Fibroblast of lung (primary cell): ENCODE results near the gene OTOG. TPM values are rescaled to one million over a fixed set of nuclear protein-coding genes. Genes with fewer than 3 reads are reported as not detected.

Experiments used
- DNase-seq, 2 donors: peaks; one replicate each; pipeline versions ENCODE4 v3.0.0 to v3.0.0-alpha.2; 2010; ENCODE audit warnings: low read depth in 2 of 2
- H2AFZ ChIP-seq: 2 replicates; pipeline ENCODE4 v1.5.1; 2012; ENCODE audit warnings: low read length, control low read depth, inconsistent platforms
- H3K27ac ChIP-seq: 2 replicates; pipeline ENCODE4 v1.5.1; 2011; ENCODE audit warnings: low read length, control low read depth; ENCODE audit not compliant: insufficient read depth
- H3K27me3 ChIP-seq: 2 replicates; pipeline ENCODE4 v1.5.1; 2011; ENCODE audit warnings: mild to moderate bottlenecking, low read length; ENCODE audit not compliant: control insufficient read depth, insufficient read depth
- H3K36me3 ChIP-seq: 2 replicates; pipeline ENCODE4 v1.5.1; 2011; ENCODE audit warnings: low read length; ENCODE audit not compliant: control insufficient read depth, insufficient read depth
- H3K4me1 ChIP-seq: 2 replicates; pipeline ENCODE4 v1.5.1; 2011; ENCODE audit warnings: low read length; ENCODE audit not compliant: control insufficient read depth, insufficient read depth; ENCODE audit errors: extremely low read depth
- H3K4me2 ChIP-seq: 2 replicates; pipeline ENCODE4 v1.5.1; 2011; ENCODE audit warnings: low read length, control low read depth; ENCODE audit not compliant: insufficient read depth; ENCODE audit errors: extremely low read depth
- H3K4me3 ChIP-seq, 4 experiments: fragments of 200-600 bp in 1 of 4; sonication (generic) in 1 of 4; replicated peaks in 1 of 4; 2 replicates each; pipeline ENCODE4 v1.5.1; 2011 to 2016; ENCODE audit warnings: low read length in 4 of 4, low read depth in 3 of 4, mild to moderate bottlenecking in 3 of 4, control low read depth in 2 of 4, inconsistent platforms in 1 of 4, mixed read lengths in 1 of 4; ENCODE audit not compliant: insufficient read depth in 1 of 4; ENCODE audit errors: control extremely low read depth in 1 of 4
- H3K79me2 ChIP-seq: 2 replicates; pipeline ENCODE4 v1.5.1; 2012; ENCODE audit warnings: mild to moderate bottlenecking, low read length, inconsistent platforms; ENCODE audit not compliant: control insufficient read depth, insufficient read depth
- H3K9ac ChIP-seq: 2 replicates; pipeline ENCODE4 v1.5.1; 2011; ENCODE audit warnings: mild to moderate bottlenecking, low read length, control low read depth; ENCODE audit not compliant: insufficient read depth
- H3K9me3 ChIP-seq: 2 replicates; pipeline ENCODE4 v1.5.1; 2012; ENCODE audit warnings: low read depth, low read length; ENCODE audit not compliant: control insufficient read depth, insufficient read depth
- H4K20me1 ChIP-seq: 2 replicates; pipeline ENCODE4 v1.5.1; 2011; ENCODE audit warnings: low read length; ENCODE audit not compliant: control insufficient read depth, insufficient read depth; ENCODE audit errors: extremely low read depth
- EZH2 ChIP-seq: IDR thresholded peaks from 2 replicates; pipeline ENCODE4 v1.5.1; 2012; ENCODE audit warnings: low read length, control low read depth, mild to moderate bottlenecking; ENCODE audit errors: missing control alignments
- polyA plus RNA-seq, 2 donors: library from polyadenylated mRNA; depleted of rRNA in 1 of 2; stranded (reverse) in 1 of 2; unstranded in 1 of 2; fragments of >200 nt; gene quantifications; 2 replicates each; pipeline ENCODE4 v1.2.1, GENCODE V29; 2011 to 2012; ENCODE audit warnings: missing spikeins in 1 of 2
- total RNA-seq: library from RNA; depleted of rRNA; stranded (reverse); fragments of >200 nt; gene quantifications from 2 replicates; pipeline ENCODE4 v1.2.1, GENCODE V29; 2014
- TF ChIP-seq, protein P1 (sequence below), 2 donors: IDR thresholded peaks in 1 of 2; conservative IDR thresholded peaks in 1 of 2; 1 replicate in 1 of 2; 2 replicates in 1 of 2; pipeline ENCODE4 v1.5.1; 2011 to 2012; ENCODE audit warnings: low read length in 2 of 2, control low read depth in 1 of 2, inconsistent platforms in 1 of 2, low read depth in 1 of 2, mild to moderate bottlenecking in 1 of 2

Gene OTOG
- total and polyA plus RNA-seq, 2 donors (not counting 1 experiment from before 2014, with no cell fraction given) = not detected

DNA sequence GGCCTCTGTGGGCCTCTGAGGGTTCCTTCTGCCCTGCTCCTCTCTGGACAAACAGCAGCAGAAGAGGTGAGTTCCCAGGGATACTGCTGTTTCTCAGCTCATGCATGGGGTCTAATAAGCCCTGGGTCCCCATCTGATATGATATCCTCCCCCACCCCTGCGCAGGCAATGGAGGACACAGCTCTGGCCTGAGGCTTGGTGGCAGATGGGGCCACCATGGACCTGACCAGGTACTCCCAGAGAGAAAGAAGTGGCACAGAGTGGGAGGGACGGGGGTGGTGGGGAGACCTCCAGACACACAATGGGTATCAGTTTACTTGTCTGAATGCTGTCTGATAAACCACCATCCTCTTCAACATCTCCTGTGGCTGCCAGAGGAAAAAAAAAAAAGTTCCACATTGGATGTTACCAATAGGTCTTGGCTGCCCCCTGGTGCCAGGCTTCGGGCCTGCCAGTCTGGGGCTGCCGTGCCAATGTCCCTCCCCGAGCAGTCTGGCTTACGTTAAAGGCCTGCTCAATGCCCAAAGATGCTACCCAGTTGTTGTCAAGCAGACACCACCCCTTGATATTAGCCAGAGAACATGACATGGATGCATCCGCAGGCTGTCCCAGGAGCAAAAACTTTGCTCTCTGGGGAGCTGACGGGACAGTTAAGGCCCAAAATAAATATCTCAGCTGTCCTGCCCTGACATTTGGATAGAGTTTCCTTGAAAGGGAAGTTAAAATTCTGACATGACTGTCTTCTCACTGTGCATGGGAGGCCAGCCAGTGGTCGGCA is 42.5 kb upstream of the OTOG start:
- no peaks in the 10 kb centered on the region for H3K4me1 ChIP-seq
- TF ChIP-seq, protein P1, sequence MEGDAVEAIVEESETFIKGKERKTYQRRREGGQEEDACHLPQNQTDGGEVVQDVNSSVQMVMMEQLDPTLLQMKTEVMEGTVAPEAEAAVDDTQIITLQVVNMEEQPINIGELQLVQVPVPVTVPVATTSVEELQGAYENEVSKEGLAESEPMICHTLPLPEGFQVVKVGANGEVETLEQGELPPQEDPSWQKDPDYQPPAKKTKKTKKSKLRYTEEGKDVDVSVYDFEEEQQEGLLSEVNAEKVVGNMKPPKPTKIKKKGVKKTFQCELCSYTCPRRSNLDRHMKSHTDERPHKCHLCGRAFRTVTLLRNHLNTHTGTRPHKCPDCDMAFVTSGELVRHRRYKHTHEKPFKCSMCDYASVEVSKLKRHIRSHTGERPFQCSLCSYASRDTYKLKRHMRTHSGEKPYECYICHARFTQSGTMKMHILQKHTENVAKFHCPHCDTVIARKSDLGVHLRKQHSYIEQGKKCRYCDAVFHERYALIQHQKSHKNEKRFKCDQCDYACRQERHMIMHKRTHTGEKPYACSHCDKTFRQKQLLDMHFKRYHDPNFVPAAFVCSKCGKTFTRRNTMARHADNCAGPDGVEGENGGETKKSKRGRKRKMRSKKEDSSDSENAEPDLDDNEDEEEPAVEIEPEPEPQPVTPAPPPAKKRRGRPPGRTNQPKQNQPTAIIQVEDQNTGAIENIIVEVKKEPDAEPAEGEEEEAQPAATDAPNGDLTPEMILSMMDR (conservative IDR thresholded peaks at IDR 0.05 in 1 of 2, IDR thresholded peaks at IDR 0.05 in 1 of 2; ENCODE audit: low read depth in 1 of 2, low read length in 2 of 2) = peak; percentile 83 to 84
- no peak for TF ChIP-seq EZH2
- no peak overlapping the region for H3K4me2 ChIP-seq
- H3K9ac ChIP-seq = no peak overlapping the region
- H3K27me3 ChIP-seq = no peaks in the 10 kb centered on the region
- H3K9me3 ChIP-seq = no peaks in the 10 kb centered on the region
- no peak overlapping the region for H3K27ac ChIP-seq
- no peaks in the 10 kb centered on the region for H4K20me1 ChIP-seq
- no peaks in the 10 kb centered on the region for H3K36me3 ChIP-seq
- H3K4me3 ChIP-seq = no peak overlapping the region
- H2AFZ ChIP-seq = no peak overlapping the region
- peak; percentile 45 to 59 for DNase-seq
- no peaks in the 10 kb centered on the region for H3K79me2 ChIP-seq

DNA sequence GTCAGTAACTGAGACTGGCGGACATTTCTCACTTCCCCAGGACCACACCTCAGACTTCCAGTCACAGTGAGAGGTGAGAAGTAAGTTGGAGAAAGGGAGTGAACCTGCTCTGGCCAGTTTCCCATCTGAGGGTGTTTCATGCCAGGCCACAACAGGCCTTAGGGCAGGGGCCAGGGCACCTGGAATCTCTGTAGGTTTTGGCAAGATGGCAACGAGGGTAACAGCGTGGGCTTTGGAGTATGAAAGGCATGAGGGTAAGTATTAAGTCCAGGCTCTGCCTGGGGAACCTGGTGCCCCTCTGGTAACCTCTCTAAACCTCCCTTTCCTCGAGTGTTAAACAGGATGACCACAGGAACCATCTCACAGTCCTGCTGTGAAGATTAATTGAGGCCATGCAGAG is 41.9 kb upstream of the OTOG start:
- Histone ChIP-seq H4K20me1 (no peaks in the 10 kb centered on the region), H3K79me2 (no peaks in the 10 kb centered on the region), H3K27me3 (no peaks in the 10 kb centered on the region), H3K27ac (no peak overlapping the region), H3K9ac (no peak overlapping the region), H3K4me2 (no peak overlapping the region), H3K9me3 (no peaks in the 10 kb centered on the region), H2AFZ (no peak overlapping the region), H3K4me1 (no peaks in the 10 kb centered on the region), H3K36me3 (no peaks in the 10 kb centered on the region), H3K4me3 (no peak overlapping the region)
- no peak for DNase-seq
- TF ChIP-seq EZH2 = no peak
- TF ChIP-seq, protein P1 (conservative IDR thresholded peaks at IDR 0.05 in 1 of 2, IDR thresholded peaks at IDR 0.05 in 1 of 2; ENCODE audit: low read depth in 1 of 2, low read length in 2 of 2) = no peak

DNA sequence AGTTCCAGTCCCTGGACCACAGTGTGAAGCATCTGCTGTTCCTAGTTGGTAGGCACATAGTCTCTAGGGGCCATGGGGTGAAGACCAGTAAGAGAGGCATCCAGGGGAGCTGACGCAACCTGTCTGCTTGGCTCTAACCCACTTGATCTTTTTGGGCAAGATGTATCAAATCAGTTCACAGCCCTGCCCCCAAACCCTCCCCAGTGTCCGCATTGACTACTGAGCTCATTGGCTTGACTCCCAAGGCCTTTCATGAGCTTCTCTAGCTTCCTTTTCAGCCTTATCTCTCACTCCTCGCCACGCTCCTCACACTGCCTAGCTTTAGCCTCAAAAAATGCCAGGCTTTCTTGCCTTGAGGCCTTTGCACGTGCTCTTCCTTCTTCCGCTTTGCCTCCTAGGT is 40.7 kb upstream of the OTOG start:
- Histone ChIP-seq H3K36me3 (no peaks in the 10 kb centered on the region), H3K9me3 (no peaks in the 10 kb centered on the region), H3K79me2 (no peaks in the 10 kb centered on the region), H2AFZ (no peak overlapping the region), H4K20me1 (no peaks in the 10 kb centered on the region), H3K27ac (no peak overlapping the region), H3K27me3 (no peaks in the 10 kb centered on the region), H3K4me2 (no peak overlapping the region), H3K4me3 (no peak overlapping the region), H3K9ac (no peak overlapping the region), H3K4me1 (no peaks in the 10 kb centered on the region)
- TF ChIP-seq, protein P1 (conservative IDR thresholded peaks at IDR 0.05 in 1 of 2, IDR thresholded peaks at IDR 0.05 in 1 of 2; ENCODE audit: low read depth in 1 of 2, low read length in 2 of 2) = no peak
- no peak for TF ChIP-seq EZH2
- DNase-seq = no peak
